Stimulated activated CD4-positive, alpha-beta T cell treated with anti-CD3 and anti-CD28 coated beads, Interleukin-12 subunit alpha, Interleukin-12 subunit beta, amount 100 ng/mL, for 24 hours (primary cell): ENCODE measurements around the gene ROR1.
A peak's percentile ranks its signal among the peaks of the same experiment; 100 is the strongest.
"Not testable (repeated sequence)": the region's sequence is repeated elsewhere in the genome, so short reads cannot be mapped to it uniquely, and the experiment has no call there.

Experiments
- DNase-seq, 2 experiments: peaks; one replicate each; pipeline ENCODE4 v3.0.0-alpha.2; 2020; ENCODE audit warnings: low read depth in 2 of 2

ROR1 gene

GRCh38 chr1:63758791-63759190, 15.0 kb upstream of the ROR1 start:
- no peak for DNase-seq

GRCh38 chr1:63759778-63760177, 14.0 kb upstream of the ROR1 start:
- DNase-seq: no peak

- no peak for DNase-seq
Measured at GRCh38 chr1:63770381-63770780, 3.4 kb upstream of the ROR1 start.

GRCh38 chr1:63772201-63772600, 1.6 kb upstream of the ROR1 start:
- DNase-seq: no peak

- DNase-seq: no peak
Measured at GRCh38 chr1:63772876-63773275, 941 bp upstream of the ROR1 start.

- DNase-seq: no peak
Measured at GRCh38 chr1:63773496-63773814, 362 bp upstream of the ROR1 start.

- peak in 1 of 2 experiments; percentile 3 for DNase-seq
Measured at GRCh38 chr1:63774617-63775417, 1.0 kb downstream of the ROR1 start.

GRCh38 chr1:63775418-63776127, 1.8 kb downstream of the ROR1 start:
- DNase-seq: no peak

- DNase-seq: no peak
Measured at GRCh38 chr1:63777286-63777685, 3.5 kb downstream of the ROR1 start.

- no peak for DNase-seq
Measured at GRCh38 chr1:63777965-63778880, 4.4 kb downstream of the ROR1 start.

GRCh38 chr1:63779338-63780211, 5.8 kb downstream of the ROR1 start:
- no peak for DNase-seq

GRCh38 chr1:63780565-63780964, 6.7 kb downstream of the ROR1 start:
- DNase-seq: no peak

GRCh38 chr1:63782982-63783381, 9.2 kb downstream of the ROR1 start:
- no peak for DNase-seq

- DNase-seq: no peak
Measured at GRCh38 chr1:63784083-63784482, 10.3 kb downstream of the ROR1 start.

GRCh38 chr1:63784489-63785390, 10.9 kb downstream of the ROR1 start:
- DNase-seq: no peak

GRCh38 chr1:63787270-63787669, 13.5 kb downstream of the ROR1 start:
- not testable (repeated sequence) for DNase-seq

GRCh38 chr1:63787875-63788274, 14.1 kb downstream of the ROR1 start:
- no peak for DNase-seq

- DNase-seq: no peak
Measured at GRCh38 chr1:63789856-63790605, 16.2 kb downstream of the ROR1 start.

- no peak for DNase-seq
Measured at GRCh38 chr1:63790989-63791388, 17.2 kb downstream of the ROR1 start.

- DNase-seq: no peak
Measured at GRCh38 chr1:63792152-63792551, 18.3 kb downstream of the ROR1 start.
